Stimulated activated CD4-positive, alpha-beta T cell treated with anti-CD3 and anti-CD28 coated beads, Interleukin-2, amount 100 ng/mL, for 4 hours (primary cell): ENCODE results near the gene MTARC1.

Source experiments
- DNase-seq: peaks from one replicate; pipeline ENCODE4 v3.0.0-alpha.2; 2020; ENCODE audit warnings: low read depth

The MTARC1 gene

GRCh38 chr1:220786337-220787068 lies at the start of gene MTARC1:
Gene MTARC1, plus strand, starts transcription at chr1:220786913. Its CDS starts 32 bp downstream, at chr1:220786945.
- DNase-seq: no peak

GRCh38 chr1:220741349-220741748 lies 45.4 kb upstream of the MTARC1 start:
- no peak for DNase-seq

DNA sequence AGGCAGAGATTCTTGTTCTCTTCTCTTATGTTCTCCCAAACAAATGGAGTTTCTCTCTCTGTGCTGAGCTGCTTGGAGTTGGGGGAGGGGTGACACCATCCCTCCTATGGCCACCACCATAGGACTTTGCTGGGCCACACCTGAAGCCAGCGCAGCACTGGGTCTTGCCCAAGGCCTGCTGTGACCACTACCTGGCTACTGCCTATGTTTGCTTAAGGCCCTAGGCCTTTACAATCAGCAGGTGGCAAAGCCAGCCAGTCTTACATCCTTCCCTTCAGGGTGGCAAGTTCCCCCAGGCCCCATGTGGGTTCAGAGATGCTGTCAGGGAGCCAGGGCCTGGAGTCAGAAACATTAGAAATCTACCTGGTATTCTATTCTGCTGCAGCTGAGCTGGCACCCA lies 44.9 kb upstream of the MTARC1 start:
- DNase-seq: no peak

GRCh38 chr1:220742520-220742919 lies 44.2 kb upstream of the MTARC1 start:
- no peak for DNase-seq

- DNase-seq: no peak
These were observed 39.9 kb upstream of the MTARC1 start for GRCh38 chr1:220746851-220747250.

DNA sequence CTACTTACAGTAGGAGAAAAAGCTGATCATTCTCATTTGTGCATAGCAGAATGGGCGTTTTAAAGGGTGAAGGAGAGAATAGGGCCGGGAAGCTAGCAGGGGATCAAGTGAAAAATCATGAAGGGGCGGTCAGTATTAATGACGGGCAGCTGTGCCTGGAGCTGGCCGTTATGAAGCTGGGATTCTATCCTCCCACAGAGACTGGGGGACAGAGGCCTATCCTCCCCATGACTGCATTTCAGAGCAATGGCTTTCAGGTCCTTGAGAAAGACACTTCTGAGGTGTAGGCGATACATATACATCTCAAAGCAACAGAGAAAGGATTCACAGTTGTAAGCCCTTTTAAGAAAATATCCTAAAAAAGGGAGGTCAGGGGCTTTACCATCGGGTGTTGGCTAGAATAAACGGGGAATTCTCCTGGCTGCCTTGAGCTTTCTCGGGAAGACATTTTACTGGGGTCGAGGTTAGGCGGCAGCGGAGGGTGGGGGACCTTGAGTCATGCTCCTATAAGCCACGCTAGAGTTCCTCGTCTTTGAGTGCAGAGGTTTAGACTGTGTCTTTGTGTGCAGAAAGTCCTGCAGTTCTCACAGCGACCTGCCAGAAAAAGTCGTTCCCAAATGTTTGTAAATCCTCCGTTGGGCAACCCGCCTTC lies 39.1 kb upstream of the MTARC1 start:
- DNase-seq: no peak

DNA sequence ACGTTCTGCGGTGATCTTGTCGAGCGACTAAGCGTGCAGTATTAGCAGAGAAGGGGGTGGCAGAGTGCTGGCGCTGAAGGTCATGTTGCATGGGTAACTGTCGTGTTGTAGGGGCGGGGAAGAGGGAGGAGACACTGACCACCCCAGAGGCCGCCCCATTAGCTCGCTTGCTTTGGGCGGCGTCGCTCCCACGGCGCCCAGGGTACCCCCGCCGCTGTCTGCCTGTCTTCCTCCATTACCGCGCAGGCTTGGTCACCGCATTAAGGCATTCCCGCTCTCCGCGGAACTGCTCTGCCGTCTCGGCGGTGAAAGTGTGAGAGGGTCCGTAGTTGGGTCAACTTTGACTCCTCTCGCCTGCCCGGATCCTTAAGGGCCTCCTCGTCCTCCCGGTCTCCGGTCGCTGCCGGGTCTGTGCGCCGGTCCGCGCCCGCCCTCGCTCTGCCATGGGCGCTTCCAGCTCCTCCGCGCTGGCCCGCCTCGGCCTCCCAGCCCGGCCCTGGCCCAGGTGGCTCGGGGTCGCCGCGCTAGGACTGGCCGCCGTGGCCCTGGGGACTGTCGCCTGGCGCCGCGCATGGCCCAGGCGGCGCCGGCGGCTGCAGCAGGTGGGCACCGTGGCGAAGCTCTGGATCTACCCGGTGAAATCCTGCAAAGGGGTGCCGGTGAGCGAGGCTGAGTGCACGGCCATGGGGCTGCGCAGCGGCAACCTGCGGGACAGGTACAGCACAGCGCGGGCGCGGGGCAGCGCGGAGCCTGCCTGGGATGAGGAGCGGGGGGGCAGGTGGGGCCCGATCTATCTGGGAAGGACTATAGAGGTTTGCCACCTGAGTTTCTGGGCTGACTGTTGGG lies 38.4 kb upstream of the MTARC1 start, which contains the start of gene MTARC2:
TSS of gene MTARC2 (plus strand) at position 234 of the 846 bp plus-strand sequence. CDS start at position 444, 210 bp downstream.
- DNase-seq: no peak

DNA sequence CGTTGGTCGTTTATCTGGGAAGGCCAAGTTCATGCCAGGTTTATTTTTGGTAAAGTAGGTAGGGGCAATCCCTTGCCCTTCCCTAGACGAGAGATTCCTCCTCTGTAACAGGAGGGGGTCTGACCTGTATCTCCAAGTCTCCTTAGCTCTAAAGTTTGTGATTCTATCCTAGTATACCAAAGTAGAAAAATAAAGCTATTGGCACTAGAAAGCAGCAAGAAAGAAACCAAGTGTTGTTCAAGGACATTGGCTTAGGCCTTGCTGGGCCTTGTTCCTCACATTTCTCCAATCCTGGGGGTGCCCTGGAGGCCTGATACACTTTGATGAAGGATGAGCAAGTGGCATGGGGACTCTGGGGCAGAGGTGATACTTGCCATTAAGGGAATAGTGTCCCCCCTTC lies 37.8 kb upstream of the MTARC1 start:
- no peak for DNase-seq

DNA sequence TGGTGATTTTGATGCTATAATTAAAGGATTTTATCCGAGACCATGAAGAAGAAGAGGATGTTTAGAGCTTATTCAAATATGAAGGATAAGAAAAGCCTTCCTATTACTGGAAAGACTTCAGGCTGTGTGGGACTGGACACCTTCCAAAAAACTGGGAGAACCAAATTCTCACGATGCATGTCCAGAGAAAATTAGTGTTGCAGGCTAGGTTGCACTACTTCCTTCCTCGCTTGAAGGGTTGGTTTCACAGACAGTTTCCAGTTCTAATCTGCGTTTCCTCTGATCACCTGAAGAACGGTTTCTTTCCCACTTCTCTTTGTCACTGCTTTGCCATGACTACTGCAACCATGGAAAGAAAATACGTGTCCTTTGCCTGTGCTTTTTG lies 36.6 kb upstream of the MTARC1 start:
- DNase-seq: no peak

- DNase-seq: no peak
These were observed 35.6 kb upstream of the MTARC1 start for GRCh38 chr1:220751111-220751510.

GRCh38 chr1:220754212-220754917 lies 32.3 kb upstream of the MTARC1 start:
- DNase-seq: no peak

GRCh38 chr1:220754918-220755295 lies 31.8 kb upstream of the MTARC1 start:
- no peak for DNase-seq

DNA sequence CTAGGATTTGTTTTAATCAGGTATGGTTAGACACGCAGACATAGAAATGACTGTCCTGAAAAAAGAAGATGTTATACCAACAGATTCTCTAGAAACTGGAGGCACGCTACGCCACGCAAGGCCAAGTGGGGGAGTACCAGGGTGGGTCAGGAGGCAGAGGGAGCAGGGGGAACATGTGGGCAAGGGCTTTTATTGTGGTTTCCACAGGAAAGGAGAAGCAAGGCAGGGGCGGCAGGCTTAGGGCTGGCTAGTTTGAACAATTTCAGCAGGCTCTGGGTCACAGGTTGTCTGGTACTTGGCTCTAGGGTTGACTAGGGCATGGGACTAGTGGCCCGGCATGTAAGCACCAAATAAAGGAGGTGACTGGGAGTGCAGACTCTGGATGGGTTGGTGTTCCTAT lies 31.4 kb upstream of the MTARC1 start:
- DNase-seq: no peak

DNA sequence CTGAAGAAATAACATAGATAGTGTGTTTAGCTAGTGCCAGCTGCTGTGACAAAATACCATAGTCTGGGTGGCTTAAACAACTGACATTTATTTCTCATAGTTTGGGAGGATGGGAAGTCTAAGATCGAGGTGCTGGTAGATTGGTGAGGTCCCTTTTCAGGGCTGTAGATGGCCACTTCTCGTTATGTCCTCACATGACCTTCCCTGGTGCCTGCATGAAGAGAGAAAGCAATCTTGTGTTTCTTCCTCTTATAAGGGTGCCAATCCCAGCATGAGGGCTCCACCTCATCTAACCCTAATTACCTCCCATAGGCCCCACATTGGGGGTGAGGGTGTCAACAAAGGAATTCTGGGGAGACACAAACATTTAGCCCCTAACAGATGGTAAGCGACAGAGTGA lies 29.3 kb upstream of the MTARC1 start:
- no peak for DNase-seq

DNA sequence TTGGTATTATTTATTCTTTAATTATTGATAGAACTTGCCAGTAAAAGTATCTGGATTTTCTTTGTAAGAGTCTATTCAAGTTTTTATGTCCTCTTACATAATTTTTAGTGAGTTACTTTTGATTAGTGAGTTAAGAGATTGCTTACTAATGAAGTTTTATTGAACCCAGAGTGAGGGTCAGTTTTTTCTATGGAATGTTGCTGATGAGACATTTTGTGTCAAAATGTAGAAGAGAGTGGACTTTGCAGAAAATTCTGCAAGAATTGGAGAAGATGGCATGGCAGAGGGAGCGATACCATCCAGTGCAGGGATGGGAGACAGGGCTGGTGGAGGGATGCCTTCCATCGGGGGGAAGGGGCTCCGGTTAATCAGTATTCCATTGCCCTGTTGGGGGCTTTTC lies 27.6 kb upstream of the MTARC1 start:
- DNase-seq: no peak

- no peak for DNase-seq
These were observed 24.9 kb upstream of the MTARC1 start for GRCh38 chr1:220761688-220762427.

- no peak for DNase-seq
These were observed 22.0 kb upstream of the MTARC1 start for GRCh38 chr1:220764757-220765156.

- no peak for DNase-seq
These were observed 19.2 kb upstream of the MTARC1 start for GRCh38 chr1:220767312-220768125.

- DNase-seq: no peak
These were observed 18.5 kb upstream of the MTARC1 start for GRCh38 chr1:220768126-220768601.

- DNase-seq: no peak
These were observed 17.5 kb upstream of the MTARC1 start for GRCh38 chr1:220769205-220769604.
